ENCODE measurements around the gene CERS2.

The CERS2 gene

GRCh38 chr1:150997126-150997872 is 22.7 kb upstream of the CERS2 start:
- no peak for DNase-seq

DNA sequence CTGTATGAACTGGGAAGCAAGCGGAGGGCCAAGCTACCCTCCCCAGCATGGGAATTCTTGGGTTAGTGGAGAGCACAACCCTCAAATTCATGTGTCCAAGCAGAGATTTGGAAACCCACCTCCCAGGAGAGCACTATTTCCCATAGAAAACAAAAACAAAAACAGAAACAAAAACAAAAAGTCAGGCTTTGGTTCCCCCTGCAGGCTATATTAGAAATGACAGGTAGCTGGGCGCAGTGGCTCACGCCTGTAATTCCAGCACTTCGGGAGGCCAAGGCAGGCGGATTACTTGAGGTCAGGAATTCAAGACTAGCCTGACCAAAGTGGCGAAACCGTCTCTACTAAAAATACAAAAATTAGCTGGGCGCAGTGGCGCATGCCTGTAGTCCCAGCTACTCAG is 21.3 kb upstream of the CERS2 start:
- DNase-seq, result peak; percentile 15 to 53 (median 49)

- DNase-seq, result no peak
Observed at GRCh38 chr1:150995460-150995859, 20.8 kb upstream of the CERS2 start.

- no peak for DNase-seq
Observed at GRCh38 chr1:150994248-150994647, 19.6 kb upstream of the CERS2 start.

DNA sequence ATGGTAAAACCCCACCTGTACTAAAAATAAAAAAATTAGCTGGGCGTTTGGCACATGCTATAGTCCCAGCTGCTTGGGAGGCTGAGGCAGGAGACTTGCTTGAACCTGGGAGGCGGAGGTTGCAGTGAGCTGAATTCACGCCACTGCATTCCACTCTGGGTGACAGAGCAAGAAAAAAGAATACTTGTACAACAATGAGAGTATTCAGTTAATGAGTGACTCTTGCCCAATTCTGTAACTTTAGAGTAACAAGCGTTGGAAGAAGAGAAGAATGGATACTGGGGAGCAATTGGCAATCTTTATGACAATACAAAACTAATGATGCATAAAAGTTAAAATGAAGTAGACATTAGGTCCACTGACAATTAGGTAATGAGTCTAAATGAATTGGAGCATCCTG is 18.0 kb upstream of the CERS2 start:
- DNase-seq, result no peak

DNA sequence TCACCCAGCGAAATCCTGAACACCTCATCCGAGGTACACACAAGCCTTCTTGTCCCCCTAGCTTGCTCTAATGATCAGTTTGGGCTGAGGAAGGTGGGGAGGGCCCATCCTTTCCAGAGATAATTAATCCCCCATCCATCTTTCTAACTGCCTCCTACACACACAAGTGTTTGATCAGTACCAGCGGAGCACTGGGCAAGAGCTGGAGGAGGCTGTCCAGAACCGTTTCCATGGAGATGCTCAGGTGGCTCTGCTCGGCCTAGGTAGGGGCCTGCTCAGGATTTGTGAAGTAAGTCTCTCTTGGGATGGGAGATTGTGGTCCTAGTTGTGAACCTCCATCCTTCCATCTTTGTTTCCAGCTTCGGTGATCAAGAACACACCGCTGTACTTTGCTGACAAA is 13.3 kb upstream of the CERS2 start:
- DNase-seq, result peak; percentile 70 to 95 (median 88)

- no peak for DNase-seq
Observed at GRCh38 chr1:150985179-150985825, 10.7 kb upstream of the CERS2 start.

- DNase-seq, result peak; percentile 56 to 68 (median 63)
Observed at GRCh38 chr1:150981805-150982712, 7.4 kb upstream of the CERS2 start, which contains the start of gene ANXA9. TSS of gene ANXA9 (plus strand) at chr1:150982292. CDS start at chr1:150983106, 814 bp downstream.

GRCh38 chr1:150981177-150981804 is 6.7 kb upstream of the CERS2 start:
- peak; percentile 85 to 98 (median 93) for DNase-seq

DNA sequence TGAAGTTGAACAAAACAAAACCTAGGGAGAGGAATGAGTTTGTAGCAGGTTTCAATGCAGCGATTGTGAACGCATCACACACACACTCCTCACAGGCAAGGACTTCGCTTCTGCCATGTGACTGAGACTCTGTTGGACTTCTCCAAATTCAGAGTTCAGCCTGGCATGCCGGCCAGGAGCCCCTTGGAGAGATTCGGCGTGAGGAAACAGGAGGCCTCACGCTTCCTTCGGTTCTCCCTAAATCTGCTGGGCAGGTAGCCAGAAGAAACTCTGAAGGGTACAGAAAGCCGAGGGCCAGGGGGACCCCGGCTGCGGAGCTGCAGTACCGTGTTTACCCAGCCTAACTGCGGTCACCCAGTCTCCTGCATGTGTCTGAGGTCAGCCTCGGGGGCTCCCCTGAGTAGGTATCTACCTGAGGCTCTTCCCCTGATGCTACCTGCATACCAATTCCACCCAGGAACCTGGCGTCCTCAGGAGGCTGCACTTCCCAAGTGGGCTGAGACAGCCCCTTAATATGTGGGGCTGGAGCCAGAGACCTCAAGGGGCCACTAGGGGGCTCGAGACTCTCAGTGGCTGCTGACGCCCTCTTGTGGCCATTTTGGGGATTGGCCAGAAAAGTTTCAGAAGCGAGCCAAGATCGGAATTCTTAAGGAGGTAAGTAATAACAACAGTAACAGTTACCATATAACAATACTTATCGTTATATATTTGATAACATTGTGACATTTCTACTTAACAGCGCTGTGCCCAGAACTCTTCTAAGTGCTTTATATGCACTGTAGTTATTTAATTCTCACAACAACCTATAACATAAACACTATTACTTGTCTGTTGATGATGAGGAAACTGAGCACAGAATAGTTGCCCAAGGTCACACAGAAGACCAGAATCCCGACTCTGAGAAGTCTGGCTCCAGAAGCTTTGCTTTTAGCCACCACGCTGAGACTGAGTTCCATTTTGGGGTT is 4.7 kb upstream of the CERS2 start:
- peak; percentile 82 to 99 (median 92) for DNase-seq

- DNase-seq, result no peak
Observed at GRCh38 chr1:150976879-150977694, 2.5 kb upstream of the CERS2 start.

- no peak for DNase-seq
Observed at GRCh38 chr1:150976401-150976821, 1.8 kb upstream of the CERS2 start.

- DNase-seq, result peak; percentile 67 to 89 (median 76)
Observed at GRCh38 chr1:150973836-150974579, 627 bp downstream of the CERS2 start.

DNA sequence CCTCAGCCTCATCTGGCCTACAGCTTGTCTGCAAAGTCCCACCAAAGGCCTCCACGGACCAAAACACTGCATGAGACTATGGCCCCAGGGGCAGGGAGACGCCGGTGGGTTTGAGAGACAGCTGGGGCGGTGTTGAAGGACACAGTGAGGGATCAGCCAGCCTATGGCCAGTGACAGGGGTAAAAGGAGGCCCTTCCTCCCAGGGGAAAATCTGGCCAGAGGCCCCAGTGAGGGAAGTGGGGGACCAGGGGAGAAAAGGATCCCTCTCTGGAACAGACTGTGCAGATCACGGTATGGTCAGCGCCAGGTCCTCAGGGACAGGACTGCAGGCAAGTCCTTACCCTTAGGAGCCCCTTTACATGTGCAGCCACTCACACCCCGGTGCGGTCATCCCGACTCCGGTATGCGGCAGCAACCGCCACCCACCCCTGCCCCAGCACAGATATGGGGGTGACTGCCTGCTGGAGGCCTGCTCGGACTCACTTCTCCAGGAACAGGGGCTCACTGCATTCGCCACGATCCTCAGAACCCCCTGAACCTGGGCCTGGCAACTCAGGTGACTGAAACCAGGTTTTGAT is 1.3 kb downstream of the CERS2 start:
- no peak for DNase-seq

DNA sequence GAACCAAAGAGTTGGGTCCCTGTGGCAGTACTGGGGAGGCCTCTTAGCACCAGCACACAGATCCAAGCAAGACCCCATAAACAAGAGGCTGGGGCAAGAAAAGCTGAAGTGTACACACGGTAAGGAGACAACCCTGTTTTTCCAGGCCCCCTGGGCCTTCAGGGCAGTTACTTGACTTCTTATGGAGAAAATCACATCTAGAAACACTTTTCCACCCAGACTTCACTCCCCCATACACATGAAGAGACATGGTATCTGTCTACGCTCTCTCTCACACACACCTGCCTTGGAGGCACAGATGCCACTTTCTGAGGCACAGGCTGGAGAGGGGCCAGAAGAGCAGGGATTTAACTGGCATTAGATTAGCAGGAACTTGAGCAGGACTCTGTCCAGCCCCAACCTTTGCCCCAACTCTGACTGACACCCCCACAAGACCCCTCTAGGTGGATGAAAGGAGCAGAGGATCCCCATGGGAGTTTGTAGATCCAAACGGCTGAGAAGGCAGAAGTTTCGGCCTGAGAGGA is 2.2 kb downstream of the CERS2 start:
- DNase-seq, result no peak

- DNase-seq, result no peak
Observed at GRCh38 chr1:150971583-150972416, 2.8 kb downstream of the CERS2 start.

DNA sequence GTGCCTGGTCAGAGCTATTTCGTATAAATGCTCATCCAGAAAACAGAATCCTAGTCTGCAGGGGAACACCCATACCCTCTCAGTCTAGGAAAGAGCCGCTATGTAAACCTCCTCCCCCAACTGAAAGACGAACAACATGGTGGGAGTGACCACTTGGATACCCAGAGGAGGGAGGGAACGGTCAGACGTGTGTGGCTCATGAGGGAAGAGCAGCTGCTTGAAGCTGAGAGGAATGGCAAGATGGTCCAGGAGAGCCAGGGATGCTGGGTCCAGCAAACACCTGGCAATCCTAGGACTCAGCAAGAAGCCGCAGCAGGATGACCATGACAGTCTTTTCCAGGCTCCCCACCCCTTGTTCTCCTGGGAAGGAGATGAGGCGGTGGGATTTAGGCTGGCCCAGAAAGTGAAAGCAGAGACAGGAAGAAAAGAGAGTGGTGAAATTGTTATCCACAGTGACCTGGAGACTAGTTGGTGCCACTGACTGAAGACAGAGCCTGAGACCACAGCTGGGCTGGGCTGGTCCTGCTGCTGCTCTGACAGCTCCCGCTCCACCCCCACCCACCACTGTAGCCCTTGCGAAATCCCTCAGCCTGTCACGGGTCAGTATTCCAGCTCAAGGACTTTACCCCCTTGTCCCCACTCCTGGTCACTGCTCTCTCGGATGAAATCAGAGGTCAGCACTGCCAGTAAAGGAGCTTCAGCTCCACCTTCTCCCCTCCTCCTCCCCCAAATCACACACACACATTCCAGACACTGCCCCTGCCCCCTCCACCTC is 3.6 kb downstream of the CERS2 start:
- no peak for DNase-seq

Measured in NCI-H1417 (cell line).